Breast epithelium (tissue), 3 donors: ENCODE results near the gene CRY2.

Experiments used
- CTCF ChIP-seq, 3 donors: fragments of 450-650 bp; IDR thresholded peaks; one replicate each; pipeline ENCODE4 v1.5.1; 2016 to 2017; ENCODE audit warnings: antibody characterized with exemption in 3 of 3, mild to moderate bottlenecking in 3 of 3, moderate library complexity in 3 of 3
- POLR2A ChIP-seq: fragments of 450-650 bp; IDR thresholded peaks from one replicate; pipeline ENCODE4 v1.6.1; 2016; ENCODE audit warnings: antibody characterized with exemption, mild to moderate bottlenecking, moderate library complexity

GRCh38 chr11:45848654-45849081 is 1.4 kb downstream of the CRY2 start:
- TF ChIP-seq CTCF (IDR thresholded peaks at IDR 0.05) (no peak), POLR2A (no peak)
